GM19395 (cell line): ENCODE measurements around the gene SLC25A42.

Source experiments
- ATAC-seq: cut with Tn5 transposase; IDR thresholded peaks from one replicate; pipeline ENCODE4 v1.9.1; 2021; ENCODE audit warnings: mild to moderate bottlenecking, moderate library complexity; ENCODE audit not compliant: unreplicated experiment

SLC25A42 gene

GRCh38 chr19:19050104-19050503, 13.7 kb upstream of the SLC25A42 start:
- ATAC-seq = no peak

- ATAC-seq = no peak
These were observed 13.1 kb upstream of the SLC25A42 start for GRCh38 chr19:19050731-19051130.

- no peak for ATAC-seq
These were observed 12.1 kb upstream of the SLC25A42 start for GRCh38 chr19:19051478-19052213.

- ATAC-seq = no peak
These were observed 10.9 kb upstream of the SLC25A42 start for GRCh38 chr19:19052921-19053320.

- no peak for ATAC-seq
These were observed 10.1 kb upstream of the SLC25A42 start for GRCh38 chr19:19053508-19054314.

GRCh38 chr19:19054315-19054938, 9.4 kb upstream of the SLC25A42 start:
- no peak for ATAC-seq

- no peak for ATAC-seq
These were observed 8.8 kb upstream of the SLC25A42 start for GRCh38 chr19:19054939-19055440.

GRCh38 chr19:19055701-19056100, 8.1 kb upstream of the SLC25A42 start:
- ATAC-seq = no peak

- ATAC-seq = no peak
These were observed 7.0 kb upstream of the SLC25A42 start for GRCh38 chr19:19056636-19057275.

GRCh38 chr19:19057317-19057716, 6.5 kb upstream of the SLC25A42 start:
- ATAC-seq = no peak

- no peak for ATAC-seq
These were observed 6.1 kb upstream of the SLC25A42 start for GRCh38 chr19:19057720-19058119.

GRCh38 chr19:19059018-19059836, 4.6 kb upstream of the SLC25A42 start:
- ATAC-seq = no peak

- ATAC-seq = no peak
These were observed 3.8 kb upstream of the SLC25A42 start for GRCh38 chr19:19059837-19060611.

GRCh38 chr19:19061506-19061905, 2.3 kb upstream of the SLC25A42 start:
- ATAC-seq = no peak

- ATAC-seq = no peak
These were observed 1.2 kb upstream of the SLC25A42 start for GRCh38 chr19:19062454-19063182.

- ATAC-seq = no peak
These were observed 416 bp downstream of the SLC25A42 start for GRCh38 chr19:19064098-19064722.

GRCh38 chr19:19064811-19065745, 1.3 kb downstream of the SLC25A42 start:
- no peak for ATAC-seq
